ENCODE results near the gene FAAP100. TPM values are rescaled to one million over a fixed set of nuclear protein-coding genes. Genes with fewer than 3 reads are reported as not detected.

The FAAP100 gene
- total RNA-seq, 1 donor from 2014 or later: 39.8 TPM

- no peak overlapping the region for H3K4me3 Mint-ChIP-seq (ENCODE audit: unreplicated experiment)
- DNase-seq (ENCODE audit: low spot score): no peak
- no peak for TF ChIP-seq CTCF (IDR thresholded peaks at IDR 0.05)
- no peaks in the 10 kb centered on the region for H3K9me3 Mint-ChIP-seq (ENCODE audit: low read depth)
- peak overlapping the region; percentile 70 for H3K27ac Mint-ChIP-seq (ENCODE audit: unreplicated experiment)
- H3K36me3 Mint-ChIP-seq (ENCODE audit: low read depth): no peaks in the 10 kb centered on the region
- no peaks in the 10 kb centered on the region for H3K27me3 Mint-ChIP-seq (ENCODE audit: low read depth)
- H3K4me1 Mint-ChIP-seq (ENCODE audit: low read depth): peaks cover 7% of the 10 kb centered on the region
Measured at GRCh38 chr17:81500047-81500446, 52.1 kb downstream of the FAAP100 start.

GRCh38 chr17:81499601-81499970, 52.6 kb downstream of the FAAP100 start:
- peak; percentile 88 for DNase-seq (ENCODE audit: low spot score)
- H3K4me3 Mint-ChIP-seq (ENCODE audit: unreplicated experiment): no peak overlapping the region
- no peaks in the 10 kb centered on the region for H3K9me3 Mint-ChIP-seq (ENCODE audit: low read depth)
- H3K4me1 Mint-ChIP-seq (ENCODE audit: low read depth): peaks cover 7% of the 10 kb centered on the region
- H3K36me3 Mint-ChIP-seq (ENCODE audit: low read depth): no peaks in the 10 kb centered on the region
- H3K27me3 Mint-ChIP-seq (ENCODE audit: low read depth): no peaks in the 10 kb centered on the region
- TF ChIP-seq CTCF (IDR thresholded peaks at IDR 0.05): no peak
- H3K27ac Mint-ChIP-seq (ENCODE audit: unreplicated experiment): no peak overlapping the region

GRCh38 chr17:81498953-81499600, 53.1 kb downstream of the FAAP100 start:
- H3K9me3 Mint-ChIP-seq (ENCODE audit: low read depth): no peaks in the 10 kb centered on the region
- peak; percentile 90 for DNase-seq (ENCODE audit: low spot score)
- H3K27ac Mint-ChIP-seq (ENCODE audit: unreplicated experiment): no peak overlapping the region
- no peaks in the 10 kb centered on the region for H3K36me3 Mint-ChIP-seq (ENCODE audit: low read depth)
- no peak overlapping the region for H3K4me3 Mint-ChIP-seq (ENCODE audit: unreplicated experiment)
- peaks cover 7% of the 10 kb centered on the region for H3K4me1 Mint-ChIP-seq (ENCODE audit: low read depth)
- no peaks in the 10 kb centered on the region for H3K27me3 Mint-ChIP-seq (ENCODE audit: low read depth)
- no peak for TF ChIP-seq CTCF (IDR thresholded peaks at IDR 0.05)

GRCh38 chr17:81494626-81495377, 57.4 kb downstream of the FAAP100 start:
- peaks cover 5% of the 10 kb centered on the region for H3K27me3 Mint-ChIP-seq (ENCODE audit: low read depth)
- no peaks in the 10 kb centered on the region for H3K36me3 Mint-ChIP-seq (ENCODE audit: low read depth)
- no peak for TF ChIP-seq CTCF (IDR thresholded peaks at IDR 0.05)
- no peak overlapping the region for H3K4me3 Mint-ChIP-seq (ENCODE audit: unreplicated experiment)
- H3K27ac Mint-ChIP-seq (ENCODE audit: unreplicated experiment): no peak overlapping the region
- H3K4me1 Mint-ChIP-seq (ENCODE audit: low read depth): peaks cover 7% of the 10 kb centered on the region
- no peaks in the 10 kb centered on the region for H3K9me3 Mint-ChIP-seq (ENCODE audit: low read depth)
- DNase-seq (ENCODE audit: low spot score): no peak

GRCh38 chr17:81493198-81494038, 58.7 kb downstream of the FAAP100 start:
- H3K36me3 Mint-ChIP-seq (ENCODE audit: low read depth): no peaks in the 10 kb centered on the region
- H3K27ac Mint-ChIP-seq (ENCODE audit: unreplicated experiment): no peak overlapping the region
- no peak for DNase-seq (ENCODE audit: low spot score)
- H3K4me1 Mint-ChIP-seq (ENCODE audit: low read depth): peaks cover 15% of the 10 kb centered on the region
- H3K4me3 Mint-ChIP-seq (ENCODE audit: unreplicated experiment): no peak overlapping the region
- peaks cover 5% of the 10 kb centered on the region for H3K27me3 Mint-ChIP-seq (ENCODE audit: low read depth)
- H3K9me3 Mint-ChIP-seq (ENCODE audit: low read depth): no peaks in the 10 kb centered on the region
- no peak for TF ChIP-seq CTCF (IDR thresholded peaks at IDR 0.05)

All from chondrocyte (in vitro differentiated cells).